HG02610 (cell line): ENCODE measurements around the gene DDX42.

ENCODE experiments used
- ATAC-seq: cut with Tn5 transposase; IDR thresholded peaks from one replicate; pipeline ENCODE4 v1.9.1; 2021; ENCODE audit warnings: mild to moderate bottlenecking, moderate library complexity; ENCODE audit not compliant: unreplicated experiment

The DDX42 gene

GRCh38 chr17:63820963-63821561 lies 47.1 kb downstream of the DDX42 start:
- ATAC-seq = no peak

DNA sequence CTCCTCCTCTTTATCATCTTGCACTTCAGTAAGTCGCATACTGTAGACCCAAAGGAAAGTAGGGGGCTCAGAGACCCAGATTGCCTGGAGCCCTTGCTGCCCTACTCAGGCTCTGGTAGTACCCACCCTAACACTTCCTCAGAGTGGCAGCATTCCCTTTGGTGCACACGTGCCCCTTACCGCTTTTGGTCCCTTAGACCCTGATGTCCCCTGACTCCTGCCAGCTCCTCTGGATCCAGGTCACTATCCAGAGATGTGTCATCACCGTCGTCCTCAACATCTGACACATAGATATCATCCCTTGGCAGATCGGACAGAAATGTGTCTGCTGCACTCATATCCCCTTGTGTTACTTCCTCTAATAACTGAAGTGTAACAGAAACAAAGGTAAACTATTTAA lies 47.8 kb downstream of the DDX42 start:
- ATAC-seq = no peak

GRCh38 chr17:63822537-63822936 lies 48.6 kb downstream of the DDX42 start:
- no peak for ATAC-seq

DNA sequence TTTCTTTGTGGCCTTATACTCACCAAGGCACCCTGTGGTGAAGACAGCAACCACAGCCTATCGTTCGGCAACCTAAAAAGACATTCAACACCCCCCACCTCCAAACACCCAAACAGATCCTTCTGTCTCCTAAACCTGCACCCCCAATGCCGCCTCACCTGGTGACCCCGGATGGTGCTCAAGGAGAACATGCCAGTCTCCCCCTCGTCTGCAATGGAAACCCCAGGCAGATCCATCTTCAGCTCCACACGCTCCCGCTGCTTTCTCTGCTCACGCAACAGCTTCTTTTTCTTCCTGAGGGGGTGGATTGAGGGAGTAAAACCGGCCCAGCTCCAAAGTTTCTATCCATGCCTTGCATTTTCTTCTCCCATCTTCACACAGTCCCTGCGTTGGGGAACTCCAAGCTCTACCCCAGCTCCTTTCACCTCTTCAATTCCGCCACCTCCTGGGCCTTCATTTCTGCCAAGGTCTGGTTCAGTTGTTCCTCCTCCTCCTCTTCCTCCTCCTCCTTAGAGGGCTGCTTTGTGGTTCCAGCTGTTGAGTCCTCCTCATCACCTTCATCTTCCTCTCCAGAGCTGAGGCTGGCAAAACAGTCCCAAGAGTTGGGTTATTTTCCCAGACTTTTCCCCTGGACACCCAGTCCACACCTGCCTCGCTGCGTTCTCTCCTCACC lies 49.8 kb downstream of the DDX42 start:
- no peak for ATAC-seq

GRCh38 chr17:63824362-63824761 lies 50.4 kb downstream of the DDX42 start:
- no peak for ATAC-seq

- peak; percentile 2 for ATAC-seq
Observed at GRCh38 chr17:63826468-63827001, 52.6 kb downstream of the DDX42 start.

DNA sequence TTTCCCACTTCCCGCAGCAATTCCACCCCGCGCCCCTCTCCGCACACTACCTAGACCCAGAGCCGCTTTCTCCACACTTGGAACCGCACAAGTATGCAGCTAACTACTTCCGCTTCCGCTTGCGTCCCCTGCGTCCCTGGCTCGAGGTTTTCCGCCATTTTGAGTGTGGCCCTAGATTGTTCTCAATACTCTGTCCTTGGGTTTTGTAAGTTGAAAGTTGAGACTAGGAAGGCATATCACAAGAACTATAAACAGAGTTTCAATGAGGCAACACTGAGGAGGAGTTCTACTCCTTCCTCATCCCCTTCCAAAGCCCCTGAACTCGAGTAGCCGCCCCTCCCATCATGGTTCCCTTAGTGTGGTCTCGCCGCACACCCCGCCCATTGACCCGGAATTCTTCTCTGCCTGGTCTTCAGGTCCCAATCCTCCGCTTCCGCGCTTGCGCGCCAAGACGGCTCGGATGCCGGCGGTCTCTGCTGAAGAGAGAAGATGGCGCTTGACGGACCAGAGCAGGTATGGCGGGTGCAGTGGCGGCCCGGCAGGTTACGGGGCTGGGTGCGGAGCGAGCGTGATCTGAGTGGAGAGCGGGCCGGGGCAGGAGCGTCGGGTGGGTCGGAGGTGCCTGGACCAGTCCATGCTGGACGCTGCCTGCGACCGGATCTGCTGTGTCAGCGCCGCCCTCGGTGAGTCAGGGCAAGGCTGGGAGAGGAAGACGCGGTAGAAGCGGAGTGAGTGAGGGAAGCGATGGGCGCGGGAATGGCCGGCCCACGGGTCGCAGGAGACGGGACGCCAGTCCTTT lies 53.2 kb downstream of the DDX42 start, which contains the start of the genes FTSJ3 and PSMC5:
FTSJ3 (minus strand) TSS at position 662 of the 799 bp plus-strand sequence. CDS start 761 bp downstream, outside the sequence.
PSMC5 (plus strand) TSS at position 430 of the 799 bp plus-strand sequence; CDS start at position 490, 60 bp downstream.
- peak; percentile 83 for ATAC-seq

DNA sequence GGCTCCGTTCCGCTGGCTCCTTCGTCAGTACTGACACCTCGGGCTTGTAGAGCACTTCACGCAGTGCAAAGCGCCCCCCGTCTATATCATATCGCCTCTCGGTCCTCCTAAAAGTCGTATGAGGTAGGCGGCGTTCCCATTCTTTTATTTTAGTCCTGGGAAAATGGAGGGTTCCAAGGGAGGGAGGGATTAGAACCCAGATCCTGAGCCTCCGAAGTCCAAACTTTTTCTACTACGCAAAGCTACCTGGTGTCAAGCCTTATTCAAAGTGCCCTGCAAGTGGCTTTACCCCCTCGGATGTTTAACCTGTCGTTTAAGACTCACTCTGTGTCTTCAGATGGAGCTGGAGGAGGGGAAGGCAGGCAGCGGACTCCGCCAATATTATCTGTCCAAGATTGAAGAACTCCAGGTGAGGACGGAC lies 53.8 kb downstream of the DDX42 start:
- ATAC-seq = no peak

DNA sequence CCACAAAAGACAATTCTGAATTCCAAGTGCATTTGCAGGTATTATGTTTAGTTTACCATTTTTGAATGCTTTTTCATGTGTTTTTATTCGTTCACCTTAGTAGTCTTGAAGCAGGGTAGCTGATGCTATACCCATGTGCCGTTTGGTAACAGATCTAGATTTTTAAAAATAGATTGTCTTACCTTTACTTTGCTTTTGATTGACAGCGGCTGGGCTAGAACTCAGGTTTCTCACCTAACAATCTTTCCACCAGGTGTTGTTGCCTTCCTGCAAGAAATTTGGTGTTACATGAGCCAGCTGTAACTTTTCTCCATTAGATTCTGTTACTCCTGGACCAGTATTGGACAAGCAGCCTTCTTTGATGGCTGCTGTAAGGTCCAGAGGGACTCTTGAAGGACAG lies 55.0 kb downstream of the DDX42 start:
- no peak for ATAC-seq

GRCh38 chr17:63830278-63830677 lies 56.3 kb downstream of the DDX42 start:
- no peak for ATAC-seq

- ATAC-seq = no peak
Observed at GRCh38 chr17:63830904-63831491, 57.0 kb downstream of the DDX42 start.

GRCh38 chr17:63831505-63831904 lies 57.5 kb downstream of the DDX42 start:
- no peak for ATAC-seq

GRCh38 chr17:63832014-63832413 lies 58.0 kb downstream of the DDX42 start:
- ATAC-seq = no peak

DNA sequence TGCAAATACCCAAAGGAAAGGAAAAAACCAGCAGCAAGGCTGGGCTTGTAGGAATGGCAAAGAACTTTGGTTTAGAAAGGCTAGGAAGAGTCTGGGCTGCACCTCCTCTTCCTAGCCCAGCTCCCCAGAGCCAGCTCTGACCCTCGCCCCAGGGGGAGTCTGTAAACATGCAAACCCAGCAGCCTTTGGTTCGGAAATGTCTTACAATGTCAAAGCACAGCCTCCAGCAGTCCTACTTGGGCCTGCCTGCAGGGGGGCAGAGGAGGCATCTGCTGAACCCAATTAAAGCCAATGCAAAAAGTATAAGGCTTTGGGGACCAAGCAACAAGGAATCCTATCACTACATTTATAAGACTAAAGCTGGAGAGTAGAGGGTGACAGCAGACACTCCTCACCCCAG lies 58.5 kb downstream of the DDX42 start:
- no peak for ATAC-seq

DNA sequence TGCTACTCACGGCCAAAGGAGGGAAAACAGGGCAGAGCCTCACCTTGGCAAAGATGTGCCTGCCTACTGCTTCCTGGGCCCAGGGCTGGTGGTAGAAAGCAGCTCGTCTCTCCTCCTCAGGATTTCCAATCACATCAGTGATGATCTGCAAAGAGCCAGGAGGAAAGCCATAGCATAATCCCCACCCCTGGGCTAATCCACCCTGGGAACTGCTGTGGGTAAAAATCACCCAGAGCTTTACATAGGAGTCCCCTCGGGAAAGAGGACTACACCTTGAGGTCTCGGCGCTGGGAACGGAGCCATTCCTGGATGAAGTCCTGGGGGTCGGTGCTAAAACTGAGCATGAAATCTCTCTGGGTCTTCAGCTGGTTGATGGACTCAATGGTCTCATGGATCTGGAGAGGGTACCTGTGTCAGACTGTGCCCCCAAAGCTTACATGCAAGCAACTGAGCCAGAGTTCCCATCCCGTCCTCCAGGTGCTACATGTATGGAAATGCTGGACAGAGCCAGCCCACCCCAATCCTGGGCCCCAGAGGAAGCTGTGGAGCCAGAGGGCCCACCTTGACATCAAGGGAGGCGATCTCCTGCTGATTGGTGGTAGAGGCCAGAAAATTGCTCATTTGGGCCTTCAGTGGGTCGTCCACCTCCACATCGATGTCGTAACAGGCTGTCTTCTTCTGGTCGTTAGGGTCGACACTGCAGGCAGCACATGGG lies 59.2 kb downstream of the DDX42 start:
- no peak for ATAC-seq

DNA sequence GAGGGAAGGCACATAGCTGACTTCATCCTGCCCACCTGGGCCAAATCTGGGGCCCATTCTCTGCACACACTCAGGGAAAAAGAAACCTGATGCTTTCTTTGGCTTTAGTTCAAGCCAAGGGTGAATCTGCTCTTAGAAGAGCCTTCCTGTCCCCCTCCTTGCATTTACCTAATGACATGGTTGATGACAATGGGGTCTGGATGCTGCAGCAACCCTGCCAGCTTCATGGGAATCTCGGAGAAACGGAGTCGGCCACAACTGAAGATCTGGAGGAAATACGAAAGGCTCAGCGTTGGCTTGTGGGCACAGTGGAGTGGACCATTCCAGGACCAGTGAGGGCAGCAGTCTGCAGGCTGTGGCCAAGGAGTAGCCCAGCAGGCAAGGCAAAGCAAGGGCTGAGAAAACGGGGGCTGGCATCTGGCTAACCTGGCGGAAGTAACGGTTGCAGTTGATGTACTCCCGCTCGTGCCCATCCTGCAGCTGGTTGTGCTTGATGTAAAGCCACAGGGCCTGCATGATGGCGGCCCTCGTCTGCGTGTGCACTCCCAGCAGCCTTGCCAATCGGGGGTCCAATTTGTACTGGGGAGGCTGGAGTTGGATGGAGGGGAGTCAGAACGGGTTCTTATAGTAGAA lies 59.9 kb downstream of the DDX42 start:
- no peak for ATAC-seq

DNA sequence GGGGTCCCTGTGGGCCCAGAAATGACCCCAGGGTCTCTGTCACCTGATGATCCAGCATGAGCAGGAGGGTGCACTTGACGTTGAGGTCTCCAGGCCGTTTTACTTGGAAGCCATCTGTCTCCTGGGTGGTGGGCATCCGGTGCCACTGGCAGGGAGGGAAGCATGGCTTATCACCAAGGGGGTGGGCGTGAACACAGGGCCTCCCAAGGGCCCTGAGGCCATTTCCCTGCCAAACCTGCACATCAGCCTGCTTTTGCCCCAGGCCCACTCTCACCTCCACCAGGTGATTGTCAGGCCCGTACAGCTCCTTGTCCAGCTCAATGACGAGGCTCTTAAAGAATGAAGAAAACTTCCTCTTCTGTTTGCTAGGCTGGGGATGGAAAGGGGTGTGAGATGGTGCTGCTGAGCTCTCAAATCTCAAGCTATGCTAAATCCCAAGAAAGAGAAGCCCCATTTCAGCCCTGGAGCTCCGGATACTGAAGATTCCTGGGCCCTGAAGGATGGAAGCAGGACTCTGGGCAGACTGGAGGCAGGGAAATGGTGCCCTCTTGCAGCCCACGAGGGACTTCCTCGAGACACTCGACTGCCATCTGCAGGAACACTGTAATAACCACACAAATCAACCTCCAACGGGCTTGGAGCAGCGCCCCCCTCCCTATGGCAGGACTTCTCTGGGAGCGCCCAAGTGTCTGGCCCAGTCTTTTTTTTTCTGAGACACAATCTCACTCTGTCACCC lies 60.6 kb downstream of the DDX42 start:
- peak; percentile 59 for ATAC-seq

GRCh38 chr17:63835167-63835720 lies 61.3 kb downstream of the DDX42 start:
- no peak for ATAC-seq

- no peak for ATAC-seq
Observed at GRCh38 chr17:63836811-63837210, 62.8 kb downstream of the DDX42 start.
